ENCODE data around the gene PTGDS. TPM values are rescaled to one million over a fixed set of nuclear protein-coding genes. Genes with fewer than 3 reads are reported as not detected.

Gene PTGDS
- total RNA-seq, 1 donor from 2014 or later: 76.8 TPM

DNA sequence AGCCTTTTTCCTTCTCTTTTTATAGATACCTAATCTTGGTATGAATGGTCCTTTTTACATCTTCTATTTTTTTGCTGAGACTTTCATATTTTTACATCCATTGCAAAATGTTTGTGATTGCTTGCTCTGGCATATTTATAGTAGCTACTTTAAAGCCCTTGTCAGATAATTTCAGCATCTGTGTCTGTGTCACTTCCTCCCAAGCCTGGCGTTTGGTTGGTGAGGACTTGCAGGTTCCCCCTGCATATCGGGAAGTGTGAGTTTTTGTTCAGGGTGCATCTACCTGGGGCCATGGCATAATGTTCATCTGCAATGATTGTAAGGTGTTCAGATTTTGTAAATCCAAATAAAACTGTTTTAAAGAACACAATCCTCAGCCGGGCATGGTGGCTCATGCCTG is 41.7 kb upstream of the PTGDS start:
- H3K4me3 Mint-ChIP-seq (ENCODE audit: unreplicated experiment): no peak overlapping the region
- H3K27ac Mint-ChIP-seq (ENCODE audit: unreplicated experiment): no peak overlapping the region
- no peaks in the 10 kb centered on the region for H3K27me3 Mint-ChIP-seq (ENCODE audit: low read depth)
- no peaks in the 10 kb centered on the region for H3K4me1 Mint-ChIP-seq (ENCODE audit: low read depth)
- DNase-seq (ENCODE audit: low spot score): no peak
- TF ChIP-seq, protein P1, sequence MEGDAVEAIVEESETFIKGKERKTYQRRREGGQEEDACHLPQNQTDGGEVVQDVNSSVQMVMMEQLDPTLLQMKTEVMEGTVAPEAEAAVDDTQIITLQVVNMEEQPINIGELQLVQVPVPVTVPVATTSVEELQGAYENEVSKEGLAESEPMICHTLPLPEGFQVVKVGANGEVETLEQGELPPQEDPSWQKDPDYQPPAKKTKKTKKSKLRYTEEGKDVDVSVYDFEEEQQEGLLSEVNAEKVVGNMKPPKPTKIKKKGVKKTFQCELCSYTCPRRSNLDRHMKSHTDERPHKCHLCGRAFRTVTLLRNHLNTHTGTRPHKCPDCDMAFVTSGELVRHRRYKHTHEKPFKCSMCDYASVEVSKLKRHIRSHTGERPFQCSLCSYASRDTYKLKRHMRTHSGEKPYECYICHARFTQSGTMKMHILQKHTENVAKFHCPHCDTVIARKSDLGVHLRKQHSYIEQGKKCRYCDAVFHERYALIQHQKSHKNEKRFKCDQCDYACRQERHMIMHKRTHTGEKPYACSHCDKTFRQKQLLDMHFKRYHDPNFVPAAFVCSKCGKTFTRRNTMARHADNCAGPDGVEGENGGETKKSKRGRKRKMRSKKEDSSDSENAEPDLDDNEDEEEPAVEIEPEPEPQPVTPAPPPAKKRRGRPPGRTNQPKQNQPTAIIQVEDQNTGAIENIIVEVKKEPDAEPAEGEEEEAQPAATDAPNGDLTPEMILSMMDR (IDR thresholded peaks at IDR 0.05): no peak
- peaks cover 13% of the 10 kb centered on the region for H3K36me3 Mint-ChIP-seq (ENCODE audit: low read depth)
- peaks cover 6% of the 10 kb centered on the region for H3K9me3 Mint-ChIP-seq (ENCODE audit: low read depth)

DNA sequence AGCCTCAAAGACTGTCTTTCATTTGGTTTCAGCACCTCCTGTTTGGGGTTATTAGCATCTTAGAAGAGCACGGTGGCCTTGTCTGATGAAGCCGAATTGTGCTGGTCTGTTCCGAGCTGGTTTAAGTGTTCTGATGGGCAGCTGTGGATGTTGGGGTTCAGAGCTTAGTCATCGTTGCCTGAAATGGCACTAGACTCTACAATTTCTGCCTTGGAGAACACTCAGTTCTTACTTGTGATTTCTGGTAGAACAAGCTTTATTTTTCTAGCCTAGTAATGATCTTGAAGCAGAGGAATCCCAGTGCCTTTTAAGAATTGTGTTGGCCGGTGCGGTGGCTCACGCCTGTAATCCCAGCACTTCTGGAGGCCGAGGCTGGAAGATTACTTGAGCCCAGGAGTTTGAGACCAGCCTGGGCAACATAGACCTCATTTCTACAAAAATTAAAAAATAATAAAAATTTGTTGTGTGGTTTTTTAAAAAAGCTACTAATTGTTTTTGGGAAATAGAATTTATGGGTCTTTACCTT is 40.6 kb upstream of the PTGDS start:
- H3K9me3 Mint-ChIP-seq (ENCODE audit: low read depth): peaks cover 6% of the 10 kb centered on the region
- no peak overlapping the region for H3K27ac Mint-ChIP-seq (ENCODE audit: unreplicated experiment)
- DNase-seq (ENCODE audit: low spot score): no peak
- H3K4me1 Mint-ChIP-seq (ENCODE audit: low read depth): no peaks in the 10 kb centered on the region
- no peak overlapping the region for H3K4me3 Mint-ChIP-seq (ENCODE audit: unreplicated experiment)
- peaks cover 16% of the 10 kb centered on the region for H3K36me3 Mint-ChIP-seq (ENCODE audit: low read depth)
- TF ChIP-seq, protein P1 (IDR thresholded peaks at IDR 0.05): no peak
- no peaks in the 10 kb centered on the region for H3K27me3 Mint-ChIP-seq (ENCODE audit: low read depth)

DNA sequence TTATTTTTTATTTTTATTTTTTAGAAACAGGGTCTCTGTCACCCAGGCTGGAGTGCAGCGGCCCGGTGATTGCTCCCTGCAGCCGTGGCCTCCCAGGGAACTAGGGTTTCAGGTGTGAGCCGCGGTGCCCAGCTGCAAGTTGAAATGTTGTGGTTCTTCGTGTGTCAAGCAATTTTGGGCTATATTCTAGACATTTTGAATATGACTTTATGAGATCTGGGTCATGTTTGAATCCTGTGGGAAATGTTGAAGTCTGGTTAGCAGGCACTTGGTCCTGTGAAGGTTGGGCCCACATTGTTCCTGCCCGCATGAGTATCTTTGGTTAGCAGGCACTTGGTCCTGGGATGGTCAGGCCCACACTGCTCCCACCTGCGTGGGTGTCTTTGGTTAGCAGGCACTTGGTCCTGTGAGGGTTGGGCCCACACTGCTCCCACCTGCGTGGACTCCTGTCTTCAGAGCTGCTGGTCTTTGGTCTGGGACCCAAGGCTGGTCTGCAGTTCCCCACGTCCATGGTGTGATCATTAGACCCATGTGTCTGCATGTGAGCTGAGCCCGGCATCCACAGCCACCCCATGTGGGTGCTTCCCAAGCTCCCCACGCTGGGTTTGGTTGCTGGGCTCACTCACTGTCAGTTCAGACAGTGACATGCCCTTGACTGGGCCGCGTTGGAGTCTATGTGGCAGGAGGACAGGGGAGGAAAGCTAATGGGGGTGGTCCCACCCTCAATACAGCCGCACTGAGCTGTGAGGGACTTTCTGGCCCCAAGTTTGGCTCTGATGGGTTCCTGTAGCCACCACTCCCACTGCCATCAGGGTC is 39.9 kb upstream of the PTGDS start:
- no peak overlapping the region for H3K27ac Mint-ChIP-seq (ENCODE audit: unreplicated experiment)
- TF ChIP-seq, protein P1 (IDR thresholded peaks at IDR 0.05): no peak

DNA sequence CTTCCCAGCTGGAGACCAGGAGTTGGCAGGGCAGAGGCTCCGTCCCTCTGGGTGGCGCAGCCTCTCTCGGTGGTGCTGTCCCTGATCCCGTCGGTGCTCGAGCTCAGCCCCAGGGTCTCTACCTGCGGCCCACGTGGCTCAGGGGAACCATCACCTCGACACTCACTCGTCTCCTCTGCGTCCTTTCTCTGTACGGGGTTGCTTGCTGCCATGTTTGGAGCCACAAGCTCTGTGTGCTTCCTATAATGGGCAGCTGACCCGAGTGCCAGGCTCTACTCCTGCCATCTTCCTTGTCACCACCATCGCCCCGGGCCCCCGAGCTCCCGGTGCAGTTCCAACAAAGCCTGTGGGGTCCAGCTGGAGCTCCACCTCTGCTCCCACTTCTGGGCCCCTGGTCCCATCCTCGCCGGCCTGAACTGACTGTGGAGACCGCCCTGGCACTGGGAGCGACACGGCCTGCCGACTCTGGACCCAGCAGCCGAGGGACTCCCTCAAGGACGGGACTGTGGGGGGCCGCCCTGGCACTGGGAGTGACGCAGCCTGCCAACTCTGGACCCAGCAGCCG is 37.8 kb upstream of the PTGDS start:
- no peak overlapping the region for H3K27ac Mint-ChIP-seq (ENCODE audit: unreplicated experiment)

More for the DNA sequence above, 39.9 kb upstream of the PTGDS start:
- Mint-ChIP-seq H3K4me3 (ENCODE audit: unreplicated experiment) (no peak overlapping the region), H3K4me1 (ENCODE audit: low read depth) (no peaks in the 10 kb centered on the region), H3K36me3 (ENCODE audit: low read depth) (peaks cover 18% of the 10 kb centered on the region), H3K27me3 (ENCODE audit: low read depth) (no peaks in the 10 kb centered on the region), H3K9me3 (ENCODE audit: low read depth) (peaks cover 6% of the 10 kb centered on the region)
- peak; percentile 79 for DNase-seq (ENCODE audit: low spot score)

DNA sequence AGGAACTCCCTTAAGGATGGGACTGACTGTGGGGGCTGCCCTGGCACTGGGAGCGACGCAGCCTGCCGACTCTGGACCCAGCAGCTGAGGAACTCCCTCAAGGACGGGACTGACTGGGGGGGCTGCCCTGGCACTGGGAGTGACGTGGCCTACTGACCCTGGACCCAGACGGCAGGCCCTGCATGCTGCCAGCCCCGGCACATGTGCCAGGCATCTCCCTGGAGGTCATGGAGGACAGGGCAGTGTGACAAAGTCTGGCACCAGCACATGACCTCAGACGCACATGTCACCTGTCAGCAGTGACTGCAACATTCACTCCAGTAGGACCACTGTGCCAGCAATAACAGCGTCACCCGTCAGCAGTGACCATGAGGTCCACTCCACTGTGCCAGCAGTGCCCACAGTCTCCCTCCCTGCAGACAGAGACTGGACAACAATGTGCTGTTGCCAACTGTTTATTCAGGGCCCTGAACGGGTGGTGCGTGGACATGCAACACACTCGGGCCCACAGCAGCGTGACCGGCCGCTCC is 37.2 kb upstream of the PTGDS start:
- Mint-ChIP-seq H3K27ac (ENCODE audit: unreplicated experiment) (no peak overlapping the region), H3K9me3 (ENCODE audit: low read depth) (peaks cover 2% of the 10 kb centered on the region), H3K27me3 (ENCODE audit: low read depth) (no peaks in the 10 kb centered on the region), H3K4me3 (ENCODE audit: unreplicated experiment) (no peak overlapping the region), H3K4me1 (ENCODE audit: low read depth) (peaks cover 6% of the 10 kb centered on the region), H3K36me3 (ENCODE audit: low read depth) (peaks cover 12% of the 10 kb centered on the region)
- TF ChIP-seq, protein P1 (IDR thresholded peaks at IDR 0.05): no peak
- DNase-seq (ENCODE audit: low spot score): peak; percentile 82

More for the DNA sequence above, 37.8 kb upstream of the PTGDS start:
- Mint-ChIP-seq H3K9me3 (ENCODE audit: low read depth) (peaks cover 2% of the 10 kb centered on the region), H3K4me1 (ENCODE audit: low read depth) (peaks cover 3% of the 10 kb centered on the region), H3K4me3 (ENCODE audit: unreplicated experiment) (no peak overlapping the region), H3K36me3 (ENCODE audit: low read depth) (peaks cover 12% of the 10 kb centered on the region), H3K27me3 (ENCODE audit: low read depth) (no peaks in the 10 kb centered on the region)
- DNase-seq (ENCODE audit: low spot score): peak; percentile 81
- TF ChIP-seq, protein P1 (IDR thresholded peaks at IDR 0.05): no peak
